D721Med (cell line): ENCODE measurements around the gene UBE2S.

Experiments
- DNase-seq: peaks from one replicate; pipeline ENCODE4 v3.0.0; 2011; ENCODE audit warnings: low spot score; ENCODE audit not compliant: insufficient read length
- FAIRE-seq: peaks from 2 replicates; lab custom pipeline; 2011; peaks lifted over from hg19 to GRCh38; lab: Jason Lieb, UNC
- TF ChIP-seq, protein P1 (sequence below): IDR thresholded peaks from 2 replicates; pipeline ENCODE4 v1.5.1; 2012; ENCODE audit warnings: mild to moderate bottlenecking, control low read depth; ENCODE audit not compliant: insufficient read depth; ENCODE audit errors: missing control alignments

Gene UBE2S

DNA sequence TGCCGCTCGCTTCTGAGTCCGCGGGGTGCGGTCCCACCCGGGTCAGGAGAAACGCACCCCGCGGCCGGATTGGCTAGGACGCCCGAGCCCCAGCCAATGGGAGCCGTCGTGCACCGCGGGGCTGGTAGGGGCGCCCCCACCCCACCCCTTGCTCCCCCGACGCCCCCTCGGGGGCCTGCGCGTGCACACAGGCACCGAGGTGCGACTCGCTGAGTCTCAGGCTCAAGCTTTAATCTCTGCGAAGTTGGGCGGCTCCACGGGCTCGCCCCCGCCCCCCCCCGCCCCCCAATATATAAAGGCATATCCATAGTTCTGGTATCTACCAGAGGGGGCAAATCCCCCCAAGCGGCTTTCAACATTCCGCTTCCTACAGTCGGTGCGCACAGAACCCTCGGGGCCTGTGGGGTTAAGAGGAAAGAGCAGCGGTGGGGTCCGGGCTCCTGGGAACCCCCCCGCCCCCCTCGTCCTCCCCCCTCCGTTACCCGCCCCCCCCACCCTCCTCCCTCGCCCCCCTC is 52.8 kb downstream of the UBE2S start, which contains the start of gene COX6B2:
Gene COX6B2, minus strand, starts transcription at position 22 of the 515 bp plus-strand sequence. CDS start 198 bp downstream, outside the sequence.
- no peak for FAIRE-seq
- no peak for DNase-seq
- TF ChIP-seq, protein P1, sequence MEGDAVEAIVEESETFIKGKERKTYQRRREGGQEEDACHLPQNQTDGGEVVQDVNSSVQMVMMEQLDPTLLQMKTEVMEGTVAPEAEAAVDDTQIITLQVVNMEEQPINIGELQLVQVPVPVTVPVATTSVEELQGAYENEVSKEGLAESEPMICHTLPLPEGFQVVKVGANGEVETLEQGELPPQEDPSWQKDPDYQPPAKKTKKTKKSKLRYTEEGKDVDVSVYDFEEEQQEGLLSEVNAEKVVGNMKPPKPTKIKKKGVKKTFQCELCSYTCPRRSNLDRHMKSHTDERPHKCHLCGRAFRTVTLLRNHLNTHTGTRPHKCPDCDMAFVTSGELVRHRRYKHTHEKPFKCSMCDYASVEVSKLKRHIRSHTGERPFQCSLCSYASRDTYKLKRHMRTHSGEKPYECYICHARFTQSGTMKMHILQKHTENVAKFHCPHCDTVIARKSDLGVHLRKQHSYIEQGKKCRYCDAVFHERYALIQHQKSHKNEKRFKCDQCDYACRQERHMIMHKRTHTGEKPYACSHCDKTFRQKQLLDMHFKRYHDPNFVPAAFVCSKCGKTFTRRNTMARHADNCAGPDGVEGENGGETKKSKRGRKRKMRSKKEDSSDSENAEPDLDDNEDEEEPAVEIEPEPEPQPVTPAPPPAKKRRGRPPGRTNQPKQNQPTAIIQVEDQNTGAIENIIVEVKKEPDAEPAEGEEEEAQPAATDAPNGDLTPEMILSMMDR, result no peak

DNA sequence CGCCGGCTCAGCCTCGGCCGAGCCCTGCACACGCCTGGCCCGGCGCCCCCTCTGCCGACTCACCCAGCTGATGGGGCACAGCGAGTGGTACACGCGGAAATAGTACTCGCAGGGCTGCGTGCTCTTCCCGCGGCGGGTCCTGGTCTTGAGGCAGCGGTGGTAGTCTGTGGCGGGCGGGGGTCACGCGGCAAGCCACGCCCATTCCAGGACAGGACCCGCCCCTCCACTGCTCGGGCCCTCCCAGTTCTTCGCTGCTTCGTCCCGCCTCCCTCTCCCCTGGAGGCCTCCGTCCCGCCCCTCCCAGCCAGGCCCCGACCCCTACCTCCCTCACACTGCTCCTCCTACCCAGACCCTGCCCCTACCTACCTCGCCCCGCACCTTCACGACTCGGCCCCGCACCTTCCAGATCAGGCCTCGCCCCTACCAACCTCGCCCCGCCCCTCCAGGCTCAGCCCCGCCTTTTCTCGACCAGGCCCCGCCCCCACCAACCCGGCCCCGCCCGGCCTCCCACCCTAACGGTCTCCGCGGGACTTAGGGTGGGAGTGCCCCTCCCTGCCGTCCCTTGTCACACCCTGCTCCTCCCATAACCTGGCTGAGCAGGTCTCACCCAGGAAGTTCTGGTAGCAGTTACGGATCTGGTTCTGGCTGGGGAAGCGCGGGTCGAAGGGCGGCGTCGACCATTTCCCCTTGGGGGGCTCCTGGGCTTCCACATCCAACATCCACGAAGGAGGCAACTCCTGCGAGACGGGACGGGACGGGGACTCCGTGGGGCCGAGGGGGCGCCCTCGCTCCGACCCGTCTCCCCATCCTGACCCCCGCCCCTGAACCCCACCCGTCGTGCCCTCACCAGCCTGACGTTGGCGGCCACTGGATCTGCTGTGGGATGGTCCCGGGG is 53.5 kb downstream of the UBE2S start:
- peak; percentile 95 for DNase-seq
- no peak for FAIRE-seq
- TF ChIP-seq, protein P1, result no peak

DNA sequence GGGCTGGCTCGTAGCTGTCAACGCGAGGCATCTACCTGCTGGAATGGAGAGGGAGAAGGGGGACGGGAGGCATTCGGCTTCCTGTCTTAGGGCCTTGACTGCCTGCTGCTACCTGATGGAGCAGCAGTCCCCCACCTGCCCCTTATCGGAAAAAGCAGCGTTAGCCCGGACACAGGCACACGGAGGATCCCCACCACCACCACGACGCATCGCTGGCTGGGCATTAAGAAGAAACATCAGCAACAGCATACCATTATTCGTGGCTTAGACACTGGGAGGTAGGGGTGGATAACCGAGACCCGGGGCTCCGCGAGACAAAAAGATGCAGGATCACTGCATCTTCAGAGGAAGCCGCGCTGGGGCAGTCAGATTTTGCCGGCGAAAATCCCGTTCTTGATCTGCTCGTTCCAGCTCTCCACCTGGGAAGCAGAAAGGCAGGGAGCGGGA is 54.2 kb downstream of the UBE2S start:
- FAIRE-seq (no peak), DNase-seq (no peak)
- TF ChIP-seq, protein P1, result no peak

DNA sequence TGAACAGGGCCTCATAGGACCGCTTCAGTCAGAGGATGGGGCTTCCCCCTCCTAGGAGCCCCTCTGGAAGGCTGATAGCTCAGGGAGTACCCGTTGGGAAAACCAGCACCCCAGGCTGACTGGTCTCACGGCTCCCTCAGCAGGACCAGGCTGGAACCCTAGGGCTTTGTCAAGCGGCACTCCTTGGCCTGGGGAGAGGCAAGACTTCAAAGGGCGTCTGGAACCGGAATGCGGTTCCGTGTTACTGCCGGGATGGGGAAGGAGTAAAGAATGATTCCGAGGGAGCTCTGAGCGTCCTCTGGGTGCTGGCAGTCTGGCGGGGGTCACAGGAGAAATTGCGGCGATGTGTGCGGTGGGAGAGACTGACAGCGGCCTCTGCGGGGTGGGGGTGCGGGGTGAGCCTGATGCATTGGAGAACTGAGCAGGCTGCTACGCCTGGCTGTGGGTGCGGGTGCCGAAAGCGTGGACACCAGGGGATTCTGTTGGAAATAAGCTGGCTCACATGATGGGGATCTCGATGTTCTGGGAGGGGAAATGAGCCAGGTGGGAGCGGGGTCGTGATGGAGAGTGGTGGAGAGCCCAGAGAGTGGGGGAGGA is 54.9 kb downstream of the UBE2S start:
- FAIRE-seq (no peak), DNase-seq (no peak)
- TF ChIP-seq, protein P1, result no peak

DNA sequence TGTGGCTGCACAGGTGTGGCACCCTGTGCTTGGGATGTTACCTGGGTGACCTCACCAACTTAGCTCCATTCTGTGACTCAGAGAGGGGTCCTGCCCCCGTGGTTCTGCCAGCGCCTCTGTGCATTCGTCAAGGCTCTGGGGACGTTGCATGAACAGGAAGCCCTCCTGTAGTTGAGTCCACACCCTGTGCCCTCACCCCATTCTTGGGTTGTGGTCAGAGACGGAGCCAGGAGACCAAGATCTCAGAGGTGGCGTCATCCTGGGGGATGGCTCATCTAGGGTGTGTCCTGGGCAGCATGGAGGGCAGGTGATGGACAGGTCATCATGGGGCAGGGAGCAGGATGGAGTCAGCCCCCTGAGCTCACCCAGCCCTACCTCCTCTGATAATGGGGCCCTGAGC is 55.5 kb downstream of the UBE2S start:
- FAIRE-seq (no peak), DNase-seq (no peak)
- TF ChIP-seq, protein P1, result no peak

DNA sequence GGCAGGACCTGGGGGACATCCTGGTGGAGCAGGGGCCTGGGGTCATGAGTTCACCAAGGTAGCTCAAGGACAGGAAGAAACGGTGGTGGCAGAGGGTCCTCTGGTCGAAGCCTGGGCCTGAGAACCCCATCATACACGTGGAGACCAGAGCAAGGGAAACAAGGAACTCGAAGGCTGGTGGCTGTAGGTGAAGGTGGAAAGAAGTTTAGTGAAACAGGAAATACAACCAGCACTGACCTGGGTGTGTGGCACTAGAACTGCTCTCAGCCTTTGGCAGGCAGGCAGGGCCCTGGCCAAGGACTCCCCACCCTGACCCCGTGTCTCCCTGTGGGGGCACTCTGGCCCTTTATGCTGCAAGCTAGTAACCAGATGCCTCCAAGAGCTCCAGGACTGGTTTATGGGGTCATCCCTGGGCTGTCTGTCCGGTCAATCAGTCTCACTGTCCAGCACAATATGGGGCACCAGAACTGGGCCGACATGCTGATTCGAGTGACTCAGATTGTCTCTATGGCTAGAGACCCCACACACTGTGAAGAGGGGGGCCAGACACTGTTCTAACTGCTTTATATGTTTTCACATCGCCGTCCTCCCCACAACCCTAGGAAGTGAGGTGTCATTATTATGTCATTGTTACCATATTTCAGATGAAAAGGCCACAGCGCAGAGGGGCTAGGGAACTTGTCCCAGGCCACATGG is 56.8 kb downstream of the UBE2S start:
- TF ChIP-seq, protein P1, result no peak
- DNase-seq, result no peak
- no peak for FAIRE-seq
